ENCODE data around the gene CELA3A. TPM values are rescaled to one million over a fixed set of nuclear protein-coding genes. Genes with fewer than 3 reads are reported as not detected.
A peak's percentile ranks its signal among the peaks of the same experiment; 100 is the strongest.

The CELA3A gene
- total and polyA plus RNA-seq, 4 donors = 0.06 to 0.23 TPM; not detected in 2

DNA sequence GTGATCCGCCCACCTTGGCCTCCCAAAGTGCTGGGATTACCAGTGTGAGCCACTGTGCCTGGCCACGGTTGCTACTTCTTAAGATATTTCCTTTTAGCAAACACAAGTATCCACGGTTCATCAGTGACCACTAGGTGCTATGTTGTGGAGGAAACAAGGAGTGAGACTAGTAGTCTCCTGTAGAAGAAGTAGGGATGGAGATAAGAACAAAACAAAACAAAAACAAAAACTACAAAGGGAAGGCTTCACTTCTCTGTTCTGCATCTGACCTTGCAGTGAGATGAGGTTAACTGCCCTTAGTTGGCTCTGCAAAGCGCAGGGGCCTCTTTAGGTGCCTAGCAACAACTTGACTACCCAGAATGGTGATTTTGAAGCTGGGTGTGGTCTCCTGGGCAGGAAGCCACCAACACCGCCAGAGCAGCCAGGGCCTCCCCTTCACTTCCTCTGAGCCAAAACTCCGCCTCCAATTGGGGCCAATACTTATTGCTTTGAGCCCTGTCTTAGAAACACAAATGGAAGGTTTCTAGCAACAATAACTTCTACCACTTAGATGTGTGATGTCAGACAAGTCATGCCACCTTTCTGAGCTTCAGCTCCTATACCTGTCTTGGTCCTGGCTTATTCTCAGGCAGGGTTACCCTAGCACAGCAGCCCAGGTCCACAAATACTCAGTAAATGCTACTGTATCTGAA is 38.3 kb downstream of the CELA3A start:
- Histone ChIP-seq H3K4me3 (ENCODE audit: low read depth in 1 of 3, low read length in 3 of 3) (no peak overlapping the region), H3K36me3 (ENCODE audit: control insufficient read depth in 4 of 4, insufficient read depth in 3 of 4, low read depth in 1 of 4, low read length in 3 of 4) (no peaks in the 10 kb centered on the region), H3K9ac (ENCODE audit: low read depth in 1 of 2, low read length in 2 of 2) (peak overlapping the region in 1 of 2 donors; percentile 24), H3K27me3 (ENCODE audit: control insufficient read depth in 4 of 4, insufficient read depth in 4 of 4, low read length in 3 of 4) (no peaks in the 10 kb centered on the region), H3K9me3 (ENCODE audit: control insufficient read depth in 4 of 4, low read length in 3 of 4) (no peaks in the 10 kb centered on the region), H3K4me1 (ENCODE audit: control insufficient read depth in 4 of 4, insufficient read depth in 4 of 4, low read length in 3 of 4) (no peaks in the 10 kb centered on the region), H3K27ac (ENCODE audit: low read depth in 1 of 2, low read length in 2 of 2) (peak overlapping the region in 1 of 2 donors; percentile 28)
- 56% methylated on average over 6 of the region's 6 CpGs for WGBS
- TF ChIP-seq SP1 (IDR thresholded peaks at IDR 0.05) = peak; percentile 43
- TF ChIP-seq, protein P1, sequence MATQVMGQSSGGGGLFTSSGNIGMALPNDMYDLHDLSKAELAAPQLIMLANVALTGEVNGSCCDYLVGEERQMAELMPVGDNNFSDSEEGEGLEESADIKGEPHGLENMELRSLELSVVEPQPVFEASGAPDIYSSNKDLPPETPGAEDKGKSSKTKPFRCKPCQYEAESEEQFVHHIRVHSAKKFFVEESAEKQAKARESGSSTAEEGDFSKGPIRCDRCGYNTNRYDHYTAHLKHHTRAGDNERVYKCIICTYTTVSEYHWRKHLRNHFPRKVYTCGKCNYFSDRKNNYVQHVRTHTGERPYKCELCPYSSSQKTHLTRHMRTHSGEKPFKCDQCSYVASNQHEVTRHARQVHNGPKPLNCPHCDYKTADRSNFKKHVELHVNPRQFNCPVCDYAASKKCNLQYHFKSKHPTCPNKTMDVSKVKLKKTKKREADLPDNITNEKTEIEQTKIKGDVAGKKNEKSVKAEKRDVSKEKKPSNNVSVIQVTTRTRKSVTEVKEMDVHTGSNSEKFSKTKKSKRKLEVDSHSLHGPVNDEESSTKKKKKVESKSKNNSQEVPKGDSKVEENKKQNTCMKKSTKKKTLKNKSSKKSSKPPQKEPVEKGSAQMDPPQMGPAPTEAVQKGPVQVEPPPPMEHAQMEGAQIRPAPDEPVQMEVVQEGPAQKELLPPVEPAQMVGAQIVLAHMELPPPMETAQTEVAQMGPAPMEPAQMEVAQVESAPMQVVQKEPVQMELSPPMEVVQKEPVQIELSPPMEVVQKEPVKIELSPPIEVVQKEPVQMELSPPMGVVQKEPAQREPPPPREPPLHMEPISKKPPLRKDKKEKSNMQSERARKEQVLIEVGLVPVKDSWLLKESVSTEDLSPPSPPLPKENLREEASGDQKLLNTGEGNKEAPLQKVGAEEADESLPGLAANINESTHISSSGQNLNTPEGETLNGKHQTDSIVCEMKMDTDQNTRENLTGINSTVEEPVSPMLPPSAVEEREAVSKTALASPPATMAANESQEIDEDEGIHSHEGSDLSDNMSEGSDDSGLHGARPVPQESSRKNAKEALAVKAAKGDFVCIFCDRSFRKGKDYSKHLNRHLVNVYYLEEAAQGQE (IDR thresholded peaks at IDR 0.05) = no peak
- TF ChIP-seq, protein P2, sequence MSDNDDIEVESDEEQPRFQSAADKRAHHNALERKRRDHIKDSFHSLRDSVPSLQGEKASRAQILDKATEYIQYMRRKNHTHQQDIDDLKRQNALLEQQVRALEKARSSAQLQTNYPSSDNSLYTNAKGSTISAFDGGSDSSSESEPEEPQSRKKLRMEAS (IDR thresholded peaks at IDR 0.05) = no peak
- peak; percentile 74 for DNase-seq (ENCODE audit: low spot score)

DNA sequence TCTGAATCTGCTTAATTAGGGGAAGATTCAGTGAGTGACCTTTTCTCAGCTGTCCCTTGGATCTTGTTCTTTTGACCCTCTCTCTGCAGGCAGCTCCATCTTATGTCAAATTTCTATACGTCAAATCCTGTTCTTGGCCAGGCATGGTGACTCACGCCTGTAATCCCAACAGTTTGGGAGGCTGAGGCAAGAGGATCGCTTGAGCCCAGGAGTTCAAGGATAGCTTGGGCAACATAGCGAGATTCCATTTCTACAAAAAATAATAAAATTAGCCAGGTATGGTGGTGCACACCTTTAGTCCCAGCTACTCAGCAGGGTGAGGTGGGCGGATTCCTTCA is 38.8 kb downstream of the CELA3A start:
- Histone ChIP-seq H3K9ac (ENCODE audit: low read depth in 1 of 2, low read length in 2 of 2) (peak overlapping the region in 1 of 2 donors; percentile 24), H3K27me3 (ENCODE audit: control insufficient read depth in 4 of 4, insufficient read depth in 4 of 4, low read length in 3 of 4) (no peaks in the 10 kb centered on the region), H3K9me3 (ENCODE audit: control insufficient read depth in 4 of 4, low read length in 3 of 4) (no peaks in the 10 kb centered on the region), H3K4me1 (ENCODE audit: control insufficient read depth in 4 of 4, insufficient read depth in 4 of 4, low read length in 3 of 4) (no peaks in the 10 kb centered on the region), H3K4me3 (ENCODE audit: low read depth in 1 of 3, low read length in 3 of 3) (no peak overlapping the region), H3K36me3 (ENCODE audit: control insufficient read depth in 4 of 4, insufficient read depth in 3 of 4, low read depth in 1 of 4, low read length in 3 of 4) (no peaks in the 10 kb centered on the region), H3K27ac (ENCODE audit: low read depth in 1 of 2, low read length in 2 of 2) (peak overlapping the region in 1 of 2 donors; percentile 28)
- TF ChIP-seq FOXA1 (IDR thresholded peaks at IDR 0.05) (no peak), TAF1 (conservative IDR thresholded peaks at IDR 0.05) (no peak), FOXA2 (IDR thresholded peaks at IDR 0.05) (no peak), JUND (IDR thresholded peaks at IDR 0.05) (no peak), RAD21 (IDR thresholded peaks at IDR 0.05) (no peak)
- TF ChIP-seq, protein P3, sequence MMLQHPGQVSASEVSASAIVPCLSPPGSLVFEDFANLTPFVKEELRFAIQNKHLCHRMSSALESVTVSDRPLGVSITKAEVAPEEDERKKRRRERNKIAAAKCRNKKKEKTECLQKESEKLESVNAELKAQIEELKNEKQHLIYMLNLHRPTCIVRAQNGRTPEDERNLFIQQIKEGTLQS (IDR thresholded peaks at IDR 0.05) = no peak
- TF ChIP-seq, protein P4, sequence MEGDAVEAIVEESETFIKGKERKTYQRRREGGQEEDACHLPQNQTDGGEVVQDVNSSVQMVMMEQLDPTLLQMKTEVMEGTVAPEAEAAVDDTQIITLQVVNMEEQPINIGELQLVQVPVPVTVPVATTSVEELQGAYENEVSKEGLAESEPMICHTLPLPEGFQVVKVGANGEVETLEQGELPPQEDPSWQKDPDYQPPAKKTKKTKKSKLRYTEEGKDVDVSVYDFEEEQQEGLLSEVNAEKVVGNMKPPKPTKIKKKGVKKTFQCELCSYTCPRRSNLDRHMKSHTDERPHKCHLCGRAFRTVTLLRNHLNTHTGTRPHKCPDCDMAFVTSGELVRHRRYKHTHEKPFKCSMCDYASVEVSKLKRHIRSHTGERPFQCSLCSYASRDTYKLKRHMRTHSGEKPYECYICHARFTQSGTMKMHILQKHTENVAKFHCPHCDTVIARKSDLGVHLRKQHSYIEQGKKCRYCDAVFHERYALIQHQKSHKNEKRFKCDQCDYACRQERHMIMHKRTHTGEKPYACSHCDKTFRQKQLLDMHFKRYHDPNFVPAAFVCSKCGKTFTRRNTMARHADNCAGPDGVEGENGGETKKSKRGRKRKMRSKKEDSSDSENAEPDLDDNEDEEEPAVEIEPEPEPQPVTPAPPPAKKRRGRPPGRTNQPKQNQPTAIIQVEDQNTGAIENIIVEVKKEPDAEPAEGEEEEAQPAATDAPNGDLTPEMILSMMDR (IDR thresholded peaks at IDR 0.05; ENCODE audit: low read depth, low read length, missing input control) = no peak
- TF ChIP-seq, protein P2 (IDR thresholded peaks at IDR 0.05) = no peak
- TF ChIP-seq, protein P5, sequence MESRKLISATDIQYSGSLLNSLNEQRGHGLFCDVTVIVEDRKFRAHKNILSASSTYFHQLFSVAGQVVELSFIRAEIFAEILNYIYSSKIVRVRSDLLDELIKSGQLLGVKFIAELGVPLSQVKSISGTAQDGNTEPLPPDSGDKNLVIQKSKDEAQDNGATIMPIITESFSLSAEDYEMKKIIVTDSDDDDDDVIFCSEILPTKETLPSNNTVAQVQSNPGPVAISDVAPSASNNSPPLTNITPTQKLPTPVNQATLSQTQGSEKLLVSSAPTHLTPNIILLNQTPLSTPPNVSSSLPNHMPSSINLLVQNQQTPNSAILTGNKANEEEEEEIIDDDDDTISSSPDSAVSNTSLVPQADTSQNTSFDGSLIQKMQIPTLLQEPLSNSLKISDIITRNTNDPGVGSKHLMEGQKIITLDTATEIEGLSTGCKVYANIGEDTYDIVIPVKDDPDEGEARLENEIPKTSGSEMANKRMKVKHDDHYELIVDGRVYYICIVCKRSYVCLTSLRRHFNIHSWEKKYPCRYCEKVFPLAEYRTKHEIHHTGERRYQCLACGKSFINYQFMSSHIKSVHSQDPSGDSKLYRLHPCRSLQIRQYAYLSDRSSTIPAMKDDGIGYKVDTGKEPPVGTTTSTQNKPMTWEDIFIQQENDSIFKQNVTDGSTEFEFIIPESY (IDR thresholded peaks at IDR 0.05) = no peak
- TF ChIP-seq, protein P1 (IDR thresholded peaks at IDR 0.05) = no peak
- 92% methylated on average over 5 of the region's 5 CpGs for WGBS
- DNase-seq (ENCODE audit: low spot score) = no peak

Data from liver (tissue), 9 donors.